Trophoblast cell (in vitro differentiated cells and primary cell): ENCODE results near the gene ABL1.

Experiments
- DNase-seq, 2 donors: peaks; one replicate each; pipeline ENCODE4 v3.0.0-alpha.2; 2016
- H2AFZ ChIP-seq: 2 replicates; pipeline ENCODE4 v1.6.1; 2013; ENCODE audit warnings: low read length, moderate library complexity, mild to moderate bottlenecking; ENCODE audit not compliant: insufficient read depth, poor library complexity
- H2AK5ac ChIP-seq: 2 replicates; pipeline ENCODE4 v1.6.1; 2013; ENCODE audit warnings: mild to moderate bottlenecking, low read length
- H2BK120ac ChIP-seq: 2 replicates; pipeline ENCODE4 v1.6.1; 2013; ENCODE audit warnings: low read length, mild to moderate bottlenecking, moderate library complexity; ENCODE audit not compliant: insufficient read depth, poor library complexity
- H2BK12ac ChIP-seq: 2 replicates; pipeline ENCODE4 v1.6.1; 2013; ENCODE audit warnings: mild to moderate bottlenecking, low read length, moderate library complexity
- H2BK5ac ChIP-seq: 2 replicates; pipeline ENCODE4 v1.6.1; 2013; ENCODE audit warnings: low read length, low read depth, moderate library complexity, mild to moderate bottlenecking; ENCODE audit not compliant: poor library complexity
- H3K14ac ChIP-seq: 2 replicates; pipeline ENCODE4 v1.6.1; 2013; ENCODE audit warnings: mild to moderate bottlenecking, low read length
- H3K18ac ChIP-seq: 2 replicates; pipeline ENCODE4 v1.6.1; 2013; ENCODE audit warnings: mild to moderate bottlenecking, low read length
- H3K23ac ChIP-seq: 2 replicates; pipeline ENCODE4 v1.6.1; 2013; ENCODE audit warnings: low read length
- H3K27ac ChIP-seq: 2 replicates; pipeline ENCODE4 v1.5.1; 2013; ENCODE audit warnings: low read depth, mild to moderate bottlenecking, inconsistent platforms, low read length, moderate library complexity
- H3K27me3 ChIP-seq: 2 replicates; pipeline ENCODE4 v1.6.1; 2013; ENCODE audit warnings: inconsistent platforms, mild to moderate bottlenecking, low read length, moderate library complexity; ENCODE audit not compliant: insufficient read depth
- H3K36me3 ChIP-seq, 2 experiments: 1 replicate in 1 of 2; 2 replicates in 1 of 2; pipeline ENCODE4 v1.6.1; 2013; ENCODE audit warnings: low read length in 2 of 2, mild to moderate bottlenecking in 2 of 2, moderate library complexity in 1 of 2; ENCODE audit not compliant: insufficient read depth in 2 of 2, control insufficient read depth in 1 of 2
- H3K4ac ChIP-seq: 2 replicates; pipeline ENCODE4 v1.6.1; 2013; ENCODE audit warnings: low read depth, mild to moderate bottlenecking, low read length, moderate library complexity
- H3K4me1 ChIP-seq, 2 experiments: 1 replicate in 1 of 2; 2 replicates in 1 of 2; pipeline ENCODE4 v1.6.1; 2013; ENCODE audit warnings: low read length in 2 of 2, mild to moderate bottlenecking in 2 of 2, moderate library complexity in 1 of 2; ENCODE audit not compliant: insufficient read depth in 2 of 2, control insufficient read depth in 1 of 2
- H3K4me2 ChIP-seq: 2 replicates; pipeline ENCODE4 v1.6.1; 2013; ENCODE audit warnings: inconsistent platforms, mild to moderate bottlenecking, low read length, moderate library complexity
- H3K4me3 ChIP-seq: 2 replicates; pipeline ENCODE4 v1.5.1; 2013; ENCODE audit warnings: mild to moderate bottlenecking, low read depth, low read length, inconsistent platforms
- H3K79me1 ChIP-seq: one replicate; pipeline ENCODE4 v1.6.1; 2013; ENCODE audit warnings: low read length
- H3K79me2 ChIP-seq: 2 replicates; pipeline ENCODE4 v1.6.1; 2013; ENCODE audit warnings: low read length, mild to moderate bottlenecking; ENCODE audit not compliant: control insufficient read depth, insufficient read depth, poor library complexity
- H3K9ac ChIP-seq: 2 replicates; pipeline ENCODE4 v1.6.1; 2013; ENCODE audit warnings: mild to moderate bottlenecking, low read length
- H3K9me3 ChIP-seq: 2 replicates; pipeline ENCODE4 v1.6.1; 2013; ENCODE audit warnings: low read depth, mild to moderate bottlenecking, control low read depth, inconsistent platforms, low read length; ENCODE audit not compliant: insufficient read depth
- H4K12ac ChIP-seq: 2 replicates; pipeline ENCODE4 v1.6.1; 2013; ENCODE audit warnings: low read depth, mild to moderate bottlenecking, low read length, moderate library complexity
- H4K8ac ChIP-seq: 2 replicates; pipeline ENCODE4 v1.6.1; 2013; ENCODE audit warnings: low read depth, mild to moderate bottlenecking, low read length, moderate library complexity
- H4K91ac ChIP-seq: one replicate; pipeline ENCODE4 v1.6.1; 2013; ENCODE audit warnings: low read depth, mild to moderate bottlenecking, low read length, moderate library complexity
- WGBS: extraction: QIAGEN DNeasy Blood & Tissue Kit; methylation state at CpG from one replicate; pipeline ENCODE4 v1.1.7; 2013; ENCODE audit warnings: missing lambda C conversion rate; ENCODE audit not compliant: insufficient read length, insufficient coverage; ENCODE audit errors: extremely low coverage; 5-methylcytosine and 5-hydroxymethylcytosine counted together

Gene ABL1

DNA sequence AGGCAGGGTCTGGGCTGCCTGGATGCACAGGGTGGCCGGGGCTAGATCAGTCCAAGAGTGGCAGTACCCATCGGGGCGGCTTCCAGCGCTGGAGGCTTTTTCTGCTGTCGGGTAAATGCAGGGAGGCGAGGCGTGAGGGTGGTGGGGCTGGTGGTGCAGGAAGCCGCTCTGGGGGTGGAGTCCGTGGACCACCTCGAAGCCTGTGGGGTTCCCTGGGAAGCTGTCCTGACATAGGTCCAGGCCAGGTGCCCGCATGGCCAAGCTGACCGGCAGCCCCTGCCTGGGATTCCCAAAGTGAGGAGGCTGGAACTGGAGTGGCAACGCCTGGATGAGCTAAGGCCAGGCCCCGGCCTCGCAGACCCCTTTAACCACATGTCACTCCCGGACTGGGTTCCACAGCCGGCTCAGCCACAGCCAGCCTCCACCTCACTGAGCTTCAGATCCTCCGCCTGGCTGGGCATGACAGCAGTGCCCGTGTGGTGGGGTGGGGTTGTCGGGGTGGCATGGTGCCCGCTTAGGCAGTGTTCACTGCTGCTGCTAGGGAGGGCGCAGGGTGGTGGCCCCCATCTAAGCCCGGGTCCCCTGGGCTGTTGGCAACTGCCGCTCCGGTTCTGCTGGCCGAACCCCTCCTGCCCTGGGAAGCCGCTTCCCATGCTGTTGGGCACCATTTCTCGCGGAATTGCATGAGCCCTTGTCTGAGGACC is 62.9 kb downstream of the ABL1 start:
- Histone ChIP-seq H3K27me3 (no peaks in the 10 kb centered on the region), H4K8ac (no peak overlapping the region), H4K91ac (no peak overlapping the region), H2BK5ac (no peak overlapping the region), H3K14ac (no peak overlapping the region), H2BK120ac (no peak overlapping the region), H3K4me2 (no peak overlapping the region), H3K9ac (no peak overlapping the region), H2AFZ (no peak overlapping the region), H3K36me3 (peaks cover 0 to 9% of the 10 kb centered on the region in 2 experiments), H3K79me1 (no peaks in the 10 kb centered on the region), H3K9me3 (no peaks in the 10 kb centered on the region), H2BK12ac (no peak overlapping the region), H3K4me1 (no peaks in the 10 kb centered on the region), H3K4ac (no peak overlapping the region), H3K18ac (no peak overlapping the region), H3K23ac (no peak overlapping the region), H3K27ac (no peak overlapping the region), H3K79me2 (no peaks in the 10 kb centered on the region), H3K4me3 (no peak overlapping the region), H2AK5ac (no peak overlapping the region), H4K12ac (no peak overlapping the region)
- DNase-seq, result no peak
- WGBS, result no CpG with 5 or more reads among the region's 29 CpGs

GRCh38 chr9:130898552-130898852 is 63.4 kb downstream of the ABL1 start:
- no peaks in the 10 kb centered on the region for H3K27me3 ChIP-seq
- H4K8ac ChIP-seq, result no peak overlapping the region
- no peak overlapping the region for H4K91ac ChIP-seq
- H3K4me3 ChIP-seq, result no peak overlapping the region
- no peaks in the 10 kb centered on the region for H3K79me2 ChIP-seq
- no peak overlapping the region for H3K4ac ChIP-seq
- no peak overlapping the region for H3K4me2 ChIP-seq
- no peak overlapping the region for H3K18ac ChIP-seq
- H3K36me3 ChIP-seq, result peaks cover 0 to 4% of the 10 kb centered on the region in 2 experiments
- no peak overlapping the region for H3K27ac ChIP-seq
- no CpG with 5 or more reads among the region's 4 CpGs for WGBS
- H4K12ac ChIP-seq, result no peak overlapping the region
- H3K4me1 ChIP-seq, result no peaks in the 10 kb centered on the region
- H2AK5ac ChIP-seq, result no peak overlapping the region
- H3K79me1 ChIP-seq, result no peaks in the 10 kb centered on the region
- H2AFZ ChIP-seq, result no peak overlapping the region
- H3K14ac ChIP-seq, result no peak overlapping the region
- no peak overlapping the region for H3K9ac ChIP-seq
- no peak overlapping the region for H2BK5ac ChIP-seq
- no peaks in the 10 kb centered on the region for H3K9me3 ChIP-seq
- H3K23ac ChIP-seq, result no peak overlapping the region
- H2BK12ac ChIP-seq, result no peak overlapping the region
- H2BK120ac ChIP-seq, result no peak overlapping the region
- DNase-seq, result no peak

DNA sequence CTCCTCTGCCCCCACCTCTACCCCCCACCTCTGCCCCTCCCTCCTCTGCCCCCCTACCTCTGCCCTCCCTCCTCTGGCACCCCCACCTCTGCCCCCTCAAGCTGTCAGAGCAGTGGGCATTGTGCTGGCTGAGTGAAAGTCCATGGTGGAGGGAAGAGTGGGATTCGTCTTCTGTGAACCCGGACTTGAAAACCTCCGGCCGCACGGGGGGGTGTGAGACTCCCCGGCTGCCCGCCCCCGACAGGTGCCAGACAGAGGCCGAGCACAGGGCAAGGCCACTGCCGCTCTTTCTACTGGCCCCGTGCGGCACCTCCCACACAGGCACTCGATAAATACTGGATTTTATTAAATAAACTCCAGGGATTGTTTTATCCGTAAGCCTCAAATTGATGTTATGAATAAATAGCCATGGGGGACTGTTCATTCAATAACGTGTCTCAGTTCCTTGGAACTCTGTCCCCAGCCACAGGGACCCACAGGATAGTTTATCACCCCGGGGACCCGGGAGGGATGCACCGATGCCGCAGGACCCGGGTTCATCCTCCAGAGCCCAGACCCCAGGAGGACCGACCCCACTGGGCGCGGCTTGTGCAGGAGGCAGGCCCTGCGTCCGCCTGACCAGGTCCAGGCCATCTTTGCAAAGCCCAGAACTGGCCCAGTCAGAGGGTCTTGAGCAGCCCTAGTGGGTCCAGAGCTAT is 64.1 kb downstream of the ABL1 start:
- no peak overlapping the region for H2BK12ac ChIP-seq
- H3K14ac ChIP-seq, result no peak overlapping the region
- H4K91ac ChIP-seq, result no peak overlapping the region
- no CpG with 5 or more reads among the region's 25 CpGs for WGBS
- no peaks in the 10 kb centered on the region for H3K36me3 ChIP-seq
- no peak overlapping the region for H3K9ac ChIP-seq
- H2AFZ ChIP-seq, result no peak overlapping the region
- DNase-seq, result no peak
- no peak overlapping the region for H4K8ac ChIP-seq
- H2BK5ac ChIP-seq, result no peak overlapping the region
- no peaks in the 10 kb centered on the region for H3K27me3 ChIP-seq
- H3K4me2 ChIP-seq, result no peak overlapping the region
- H3K4me3 ChIP-seq, result peak overlapping the region; percentile 23
- no peak overlapping the region for H3K18ac ChIP-seq
- H3K4ac ChIP-seq, result no peak overlapping the region
- no peak overlapping the region for H3K27ac ChIP-seq
- no peaks in the 10 kb centered on the region for H3K9me3 ChIP-seq
- no peak overlapping the region for H4K12ac ChIP-seq
- no peak overlapping the region for H2BK120ac ChIP-seq
- H2AK5ac ChIP-seq, result no peak overlapping the region
- H3K23ac ChIP-seq, result no peak overlapping the region
- no peaks in the 10 kb centered on the region for H3K79me2 ChIP-seq
- no peaks in the 10 kb centered on the region for H3K4me1 ChIP-seq
- no peaks in the 10 kb centered on the region for H3K79me1 ChIP-seq

DNA sequence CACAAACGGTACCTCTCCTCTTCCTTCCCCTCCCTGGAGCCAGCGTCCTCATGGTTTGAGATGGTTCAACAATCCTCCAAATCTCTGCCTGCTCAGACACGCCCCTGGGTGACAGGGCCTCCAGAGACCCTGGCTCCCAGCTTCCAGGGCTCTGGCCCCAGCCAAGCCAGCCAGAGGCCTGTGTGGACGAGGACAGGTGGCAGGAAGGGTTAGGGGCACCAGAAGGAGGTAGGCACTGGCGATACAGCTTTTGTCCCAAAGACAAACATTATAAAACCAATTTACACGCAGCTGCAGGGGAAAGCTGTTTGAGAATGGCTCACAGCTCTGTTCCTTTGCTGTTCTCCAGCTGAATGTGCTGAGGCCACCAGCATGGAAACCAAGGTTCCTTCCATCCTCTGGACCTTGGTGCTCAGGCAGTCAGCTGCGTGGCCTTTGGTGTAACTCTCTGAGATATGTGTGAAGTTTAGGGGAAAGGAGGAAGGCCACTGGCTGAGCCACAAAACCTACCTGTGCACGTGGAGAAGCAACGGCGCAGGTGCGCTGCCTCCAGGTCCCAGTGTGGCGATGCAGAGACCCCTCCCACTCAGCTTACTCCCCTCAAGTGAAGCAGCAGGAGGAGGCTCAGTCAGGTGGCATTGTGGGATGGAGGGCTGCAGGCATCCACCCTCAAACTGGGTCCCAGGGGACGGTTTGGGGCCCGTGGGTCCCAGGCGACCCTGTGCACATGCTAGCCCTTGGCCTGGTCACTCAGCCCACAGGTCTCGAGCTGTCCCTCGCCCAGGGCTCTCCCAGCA is 65.8 kb downstream of the ABL1 start:
- Histone ChIP-seq H2BK5ac (no peak overlapping the region), H4K91ac (no peak overlapping the region), H2BK120ac (no peak overlapping the region), H4K8ac (no peak overlapping the region), H3K9me3 (no peaks in the 10 kb centered on the region), H3K79me2 (no peaks in the 10 kb centered on the region), H2BK12ac (no peak overlapping the region), H3K14ac (no peak overlapping the region), H3K27me3 (no peaks in the 10 kb centered on the region), H3K27ac (no peak overlapping the region), H3K36me3 (no peaks in the 10 kb centered on the region), H3K23ac (no peak overlapping the region), H3K4me1 (no peaks in the 10 kb centered on the region), H3K4me3 (no peak overlapping the region), H4K12ac (no peak overlapping the region), H3K79me1 (no peaks in the 10 kb centered on the region), H2AFZ (no peak overlapping the region), H3K4ac (no peak overlapping the region), H3K4me2 (no peak overlapping the region), H3K9ac (no peak overlapping the region), H3K18ac (no peak overlapping the region), H2AK5ac (no peak overlapping the region)
- no peak for DNase-seq
- no CpG with 5 or more reads among the region's 17 CpGs for WGBS
